Measurements from ENCODE around the gene OTOP3. TPM values are rescaled to one million over a fixed set of nuclear protein-coding genes. Genes with fewer than 3 reads are reported as not detected.
A peak's percentile ranks its signal among the peaks of the same experiment; 100 is the strongest.

Gene OTOP3
- total RNA-seq, 2 experiments from 2014 or later: not detected

- Mint-ChIP-seq H3K9me3 (ENCODE audit: low read depth) (no peaks in the 10 kb centered on the region), H3K36me3 (no peaks in the 10 kb centered on the region), H3K4me3 (no peak overlapping the region), H3K27me3 (no peaks in the 10 kb centered on the region), H3K4me1 (no peaks in the 10 kb centered on the region), H3K27ac (no peak overlapping the region)
- DNase-seq (no peak), ATAC-seq (no peak)
- CTCF ChIA-PET: interaction anchor here (2.7 kb wide), 1 partner anchor 9 kb away, joined by 14 read pairs; no protein-coding TSS in a partner anchor
Measured at GRCh38 chr17:74951680-74952421, 16.2 kb downstream of the OTOP3 start.

- Mint-ChIP-seq H3K4me1 (no peaks in the 10 kb centered on the region), H3K4me3 (no peak overlapping the region), H3K36me3 (no peaks in the 10 kb centered on the region), H3K27me3 (no peaks in the 10 kb centered on the region), H3K27ac (no peak overlapping the region), H3K9me3 (ENCODE audit: low read depth) (no peaks in the 10 kb centered on the region)
- ATAC-seq: no peak
- no peak for DNase-seq
- CTCF ChIA-PET: interaction anchor here (0.8 kb wide), 1 partner anchor 9 kb away, joined by 3 read pairs; no protein-coding TSS in a partner anchor
Measured at GRCh38 chr17:74952431-74953133, 16.9 kb downstream of the OTOP3 start.

GRCh38 chr17:74953134-74953687 is 17.5 kb downstream of the OTOP3 start:
- H3K36me3 Mint-ChIP-seq: no peaks in the 10 kb centered on the region
- no peaks in the 10 kb centered on the region for H3K27me3 Mint-ChIP-seq
- no peaks in the 10 kb centered on the region for H3K9me3 Mint-ChIP-seq (ENCODE audit: low read depth)
- H3K4me1 Mint-ChIP-seq: no peaks in the 10 kb centered on the region
- no peak for ATAC-seq
- no peak overlapping the region for H3K27ac Mint-ChIP-seq
- CTCF ChIA-PET: interaction anchor here (0.8 kb wide), 1 partner anchor 9 kb away, joined by 3 read pairs; no protein-coding TSS in a partner anchor
- no peak for DNase-seq
- H3K4me3 Mint-ChIP-seq: no peak overlapping the region

GRCh38 chr17:74954115-74954514 is 18.4 kb downstream of the OTOP3 start:
- H3K4me3 Mint-ChIP-seq: no peak overlapping the region
- H3K36me3 Mint-ChIP-seq: no peaks in the 10 kb centered on the region
- H3K27me3 Mint-ChIP-seq: no peaks in the 10 kb centered on the region
- no peaks in the 10 kb centered on the region for H3K4me1 Mint-ChIP-seq
- DNase-seq (no peak), ATAC-seq (no peak)
- H3K9me3 Mint-ChIP-seq (ENCODE audit: low read depth): no peaks in the 10 kb centered on the region
- CTCF ChIA-PET: no interaction called here
- no peak overlapping the region for H3K27ac Mint-ChIP-seq

DNA sequence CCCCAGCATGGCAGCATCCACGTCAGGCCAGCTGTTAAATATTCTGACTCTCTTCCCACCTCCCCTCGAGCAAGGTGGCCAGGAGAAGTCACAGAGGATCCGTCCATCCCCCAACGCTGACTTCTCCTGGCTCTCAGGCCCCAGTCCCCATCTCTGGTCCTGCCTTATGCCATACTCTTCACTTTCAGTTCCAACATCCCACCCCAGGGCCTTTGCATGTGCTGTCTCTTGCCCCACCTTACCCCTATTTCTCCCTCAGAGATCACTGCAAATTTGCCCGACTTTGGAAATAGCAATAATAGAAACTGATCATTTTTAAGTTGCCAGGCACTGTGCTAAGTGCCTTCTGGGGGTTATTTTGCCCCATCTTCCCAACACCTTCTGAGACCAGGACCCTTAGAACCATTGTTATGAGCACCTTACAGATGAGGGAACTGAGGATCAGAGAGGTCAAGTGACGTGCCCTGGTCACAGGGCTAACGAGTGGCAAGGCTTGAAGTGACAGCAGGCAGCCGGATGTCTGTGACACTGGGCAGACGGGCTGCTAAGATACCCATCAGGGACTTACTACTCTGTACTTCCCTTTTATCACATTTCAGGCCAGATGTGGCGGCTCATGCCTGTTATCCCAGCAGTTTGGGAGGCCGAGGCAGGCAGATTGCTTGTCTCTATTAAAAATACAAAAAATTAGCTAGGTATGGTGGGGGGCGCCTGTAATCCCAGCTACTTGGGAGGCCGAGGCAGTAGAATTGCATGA is 19.1 kb downstream of the OTOP3 start:
- H3K4me1 Mint-ChIP-seq: no peaks in the 10 kb centered on the region
- H3K9me3 Mint-ChIP-seq (ENCODE audit: low read depth): no peaks in the 10 kb centered on the region
- DNase-seq: no peak
- H3K36me3 Mint-ChIP-seq: no peaks in the 10 kb centered on the region
- CTCF ChIA-PET: no interaction called here
- no peak overlapping the region for H3K4me3 Mint-ChIP-seq
- no peak overlapping the region for H3K27ac Mint-ChIP-seq
- ATAC-seq: no peak
- no peaks in the 10 kb centered on the region for H3K27me3 Mint-ChIP-seq

GRCh38 chr17:74956093-74956492 is 20.4 kb downstream of the OTOP3 start:
- DNase-seq: no peak

GRCh38 chr17:74957935-74958740 is 22.4 kb downstream of the OTOP3 start:
- peak; percentile 56 for ATAC-seq

More at GRCh38 chr17:74956093-74956492, 20.4 kb downstream of the OTOP3 start:
- Mint-ChIP-seq H3K9me3 (ENCODE audit: low read depth) (no peaks in the 10 kb centered on the region), H3K27ac (no peak overlapping the region), H3K4me3 (no peak overlapping the region), H3K36me3 (no peaks in the 10 kb centered on the region), H3K27me3 (no peaks in the 10 kb centered on the region), H3K4me1 (peaks cover 3% of the 10 kb centered on the region)
- no peak for ATAC-seq
- CTCF ChIA-PET: interaction anchor here (0.6 to 6.8 kb wide), 7 partner anchors 18 to 456 kb away, joined by 3 to 116 read pairs (median 4); partner anchors contain the start of genes FDXR, OTOP2 and USH1G

DNA sequence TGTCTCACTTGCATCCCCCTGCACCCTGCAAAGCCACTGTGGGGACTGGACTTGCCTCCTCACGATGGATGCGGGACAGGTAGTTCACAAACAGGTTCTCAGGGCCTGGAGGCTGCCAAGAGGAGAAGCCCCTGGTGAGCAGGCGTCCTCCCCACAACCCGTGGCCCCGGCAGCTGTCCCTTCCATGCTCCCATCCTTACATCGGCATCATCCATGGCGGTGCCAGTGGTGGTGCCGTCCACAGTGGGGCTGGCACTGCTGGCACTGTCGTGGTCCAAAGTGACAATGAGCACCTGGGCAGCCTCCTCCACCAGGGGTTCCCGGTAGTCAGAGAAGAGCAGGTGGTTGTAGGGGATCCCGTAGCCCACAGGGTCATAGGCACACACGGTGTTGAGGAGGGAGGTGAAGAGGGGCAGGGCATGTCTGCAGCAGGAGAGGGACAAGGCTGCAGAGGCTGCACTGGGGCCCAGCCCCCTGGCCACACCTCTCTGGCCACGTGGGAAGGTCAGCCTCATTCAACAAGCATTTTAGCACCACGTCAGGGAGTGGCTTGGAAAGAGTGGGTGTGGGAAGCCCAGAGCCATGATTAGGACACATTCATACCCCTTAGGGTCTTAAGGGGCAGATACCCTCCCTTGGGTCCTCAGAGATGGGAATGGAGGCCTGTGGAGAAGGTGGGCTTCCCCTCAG is 24.3 kb downstream of the OTOP3 start:
- H3K4me3 Mint-ChIP-seq: no peak overlapping the region
- CTCF ChIA-PET: interaction anchor here (0.9 to 6.8 kb wide), 39 partner anchors 10 to 452 kb away, joined by 3 to 129 read pairs (median 11); partner anchors contain the start of genes ARMC7, CDR2L, HID1 and MRPL58
- H3K4me1 Mint-ChIP-seq: peaks cover 7% of the 10 kb centered on the region
- ATAC-seq (no peak), DNase-seq (no peak)
- no peaks in the 10 kb centered on the region for H3K36me3 Mint-ChIP-seq
- no peaks in the 10 kb centered on the region for H3K27me3 Mint-ChIP-seq
- no peaks in the 10 kb centered on the region for H3K9me3 Mint-ChIP-seq (ENCODE audit: low read depth)
- no peak overlapping the region for H3K27ac Mint-ChIP-seq

More at GRCh38 chr17:74957935-74958740, 22.4 kb downstream of the OTOP3 start:
- peaks cover 7% of the 10 kb centered on the region for H3K4me1 Mint-ChIP-seq
- H3K9me3 Mint-ChIP-seq (ENCODE audit: low read depth): no peaks in the 10 kb centered on the region
- CTCF ChIA-PET: interaction anchor here (0.6 to 6.8 kb wide), 32 partner anchors 9 to 454 kb away, joined by 3 to 116 read pairs (median 5); partner anchors contain the start of genes CDR2L, FDXR, HID1 and MRPL58
- no peak overlapping the region for H3K27ac Mint-ChIP-seq
- H3K4me3 Mint-ChIP-seq: no peak overlapping the region
- DNase-seq: peak; percentile 82
- H3K27me3 Mint-ChIP-seq: no peaks in the 10 kb centered on the region
- no peaks in the 10 kb centered on the region for H3K36me3 Mint-ChIP-seq

GRCh38 chr17:74960570-74961342 is 25.1 kb downstream of the OTOP3 start:
- CTCF ChIA-PET: interaction anchor here (0.8 to 6.8 kb wide), 54 partner anchors 11 to 451 kb away, joined by 3 to 129 read pairs (median 6); partner anchors contain the start of genes ARMC7, CDR2L, HID1 and MRPL58
- H3K4me3 Mint-ChIP-seq: no peak overlapping the region
- no peaks in the 10 kb centered on the region for H3K36me3 Mint-ChIP-seq
- H3K27me3 Mint-ChIP-seq: no peaks in the 10 kb centered on the region
- no peaks in the 10 kb centered on the region for H3K9me3 Mint-ChIP-seq (ENCODE audit: low read depth)
- ATAC-seq: peak; percentile 58
- H3K4me1 Mint-ChIP-seq: peaks cover 7% of the 10 kb centered on the region
- H3K27ac Mint-ChIP-seq: no peak overlapping the region
- peak; percentile 74 for DNase-seq

- H3K27ac Mint-ChIP-seq: no peak overlapping the region
- DNase-seq (peak; percentile 87), ATAC-seq (peak; percentile 82)
- no peak overlapping the region for H3K4me3 Mint-ChIP-seq
- H3K4me1 Mint-ChIP-seq: peaks cover 7% of the 10 kb centered on the region
- no peaks in the 10 kb centered on the region for H3K27me3 Mint-ChIP-seq
- H3K9me3 Mint-ChIP-seq (ENCODE audit: low read depth): no peaks in the 10 kb centered on the region
- CTCF ChIA-PET: interaction anchor here (0.6 to 6.8 kb wide), 63 partner anchors 9 to 517 kb away, joined by 3 to 129 read pairs (median 5); partner anchors contain the start of genes ARMC7, CDR2L, GRB2 and HID1
- H3K36me3 Mint-ChIP-seq: no peaks in the 10 kb centered on the region
Measured at GRCh38 chr17:74961657-74962350, 26.1 kb downstream of the OTOP3 start.

Measured in activated CD8-positive, alpha-beta memory T cell treated with anti-CD3 and anti-CD28 coated beads, Interleukin-2, amount 10 ng/mL, durations not matched to agents 7 days and 5 days (primary cell).